PC-3 (cell line): ENCODE measurements around the gene SPATA46.

Experiments
- CTCF ChIP-seq: fragments of 300-600 bp; sonication (generic); conservative IDR thresholded peaks from 2 replicates; pipeline ENCODE4 v1.5.1; 2017; ENCODE audit warnings: antibody characterized with exemption, low read depth, mild to moderate bottlenecking, low read length
- EZH2 ChIP-seq: fragments of 300-600 bp; sonication (generic); IDR thresholded peaks from one replicate; pipeline ENCODE4 v1.6.1; 2017; ENCODE audit warnings: antibody characterized with exemption, mild to moderate bottlenecking, low read length; ENCODE audit not compliant: unreplicated experiment
- EZH2phosphoT487 ChIP-seq: fragments of 300-600 bp; sonication (generic); IDR thresholded peaks from 2 replicates; pipeline ENCODE4 v1.6.1; 2018; ENCODE audit warnings: mild to moderate bottlenecking, antibody characterized with exemption, low read length, borderline replicate concordance

- no peak for TF ChIP-seq CTCF
- TF ChIP-seq EZH2: no peak
- TF ChIP-seq EZH2phosphoT487: no peak
Measured at GRCh38 chr1:162390396-162391185, 13.9 kb upstream of the SPATA46 start.
